Jurkat, Clone E6-1 (cell line): ENCODE results near the gene TEKTIP1.

Experiments used
- DNase-seq: peaks from one replicate; pipeline ENCODE4 v3.0.0-alpha.2; 2011; ENCODE audit warnings: low read depth, low spot score
- H3K4me3 ChIP-seq: 2 replicates; pipeline ENCODE4 v1.5.1; 2011; ENCODE audit warnings: mild to moderate bottlenecking, low read length, control low read depth, moderate library complexity

The TEKTIP1 gene

DNA sequence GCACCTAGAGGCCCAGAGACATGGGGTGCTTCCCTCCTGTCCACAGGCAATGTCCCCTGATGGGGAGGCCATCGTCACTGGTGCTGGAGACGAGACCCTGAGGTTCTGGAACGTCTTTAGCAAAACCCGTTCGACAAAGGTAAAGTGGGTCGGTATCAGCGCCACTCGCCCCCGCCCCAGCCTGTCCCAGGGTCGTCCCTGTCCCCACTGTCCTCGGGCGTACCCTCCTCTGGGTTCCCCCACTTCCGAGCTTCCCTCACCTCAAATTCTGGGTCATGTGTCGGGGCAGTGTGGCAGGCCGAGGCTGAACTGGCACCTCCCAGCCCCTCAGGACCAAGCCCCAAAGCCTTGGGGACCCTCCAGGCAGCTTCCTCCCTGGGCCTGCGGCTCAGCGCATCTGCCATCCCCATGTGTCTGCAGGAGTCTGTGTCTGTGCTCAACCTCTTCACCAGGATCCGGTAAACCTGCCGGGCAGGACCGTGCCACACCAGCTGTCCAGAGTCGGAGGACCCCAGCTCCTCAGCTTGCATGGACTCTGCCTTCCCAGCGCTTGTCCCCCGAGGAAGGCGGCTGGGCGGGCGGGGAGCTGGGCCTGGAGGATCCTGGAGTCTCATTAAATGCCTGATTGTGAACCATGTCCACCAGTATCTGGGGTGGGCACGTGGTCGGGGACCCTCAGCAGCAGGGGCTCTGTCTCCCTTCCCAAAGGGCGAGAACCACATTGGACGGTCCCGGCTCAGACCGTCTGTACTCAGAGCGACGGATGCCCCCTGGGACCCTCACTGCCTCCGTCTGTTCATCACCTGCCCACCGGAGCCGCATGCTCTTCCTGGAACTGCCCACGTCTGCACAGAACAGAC is 4.4 kb upstream of the TEKTIP1 start:
- H3K4me3 ChIP-seq = no peak overlapping the region
- DNase-seq = no peak

DNA sequence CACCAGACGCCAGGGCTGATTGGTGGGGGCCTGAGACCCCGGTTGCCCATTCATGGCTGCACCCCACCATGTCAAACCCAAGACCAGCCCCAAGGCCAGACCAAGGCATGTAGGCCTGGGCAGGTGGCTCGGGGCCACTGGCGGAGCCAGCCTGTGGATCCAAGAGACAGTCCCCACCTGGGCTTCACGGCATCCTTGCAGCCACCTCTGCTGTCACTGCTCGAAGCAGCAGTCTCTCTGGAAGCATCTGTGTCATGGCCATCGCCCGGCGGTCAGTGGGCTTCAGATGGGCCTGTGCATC is 3.8 kb upstream of the TEKTIP1 start:
- DNase-seq = no peak
- H3K4me3 ChIP-seq = no peak overlapping the region

DNA sequence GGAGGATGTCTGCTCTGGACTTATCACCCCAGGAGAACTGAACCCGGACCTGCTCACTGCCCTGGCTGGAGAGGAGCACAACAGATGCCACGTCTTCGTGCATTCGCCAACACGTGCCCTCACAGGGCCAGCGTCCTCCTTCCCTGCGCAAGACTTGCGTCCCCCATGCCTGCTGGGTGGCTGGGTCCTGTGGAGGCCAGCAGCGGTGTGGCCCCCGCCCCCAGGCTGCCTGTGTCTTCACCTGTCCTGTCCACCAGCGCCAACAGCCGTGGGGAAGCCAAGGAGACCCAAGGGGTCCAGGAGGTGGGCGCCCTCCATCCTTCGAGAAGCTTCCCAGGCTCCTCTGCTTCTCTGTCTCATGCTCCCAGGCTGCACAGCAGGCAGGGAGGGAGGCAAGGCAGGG is 3.4 kb upstream of the TEKTIP1 start:
- no peak for DNase-seq
- H3K4me3 ChIP-seq = no peak overlapping the region

DNA sequence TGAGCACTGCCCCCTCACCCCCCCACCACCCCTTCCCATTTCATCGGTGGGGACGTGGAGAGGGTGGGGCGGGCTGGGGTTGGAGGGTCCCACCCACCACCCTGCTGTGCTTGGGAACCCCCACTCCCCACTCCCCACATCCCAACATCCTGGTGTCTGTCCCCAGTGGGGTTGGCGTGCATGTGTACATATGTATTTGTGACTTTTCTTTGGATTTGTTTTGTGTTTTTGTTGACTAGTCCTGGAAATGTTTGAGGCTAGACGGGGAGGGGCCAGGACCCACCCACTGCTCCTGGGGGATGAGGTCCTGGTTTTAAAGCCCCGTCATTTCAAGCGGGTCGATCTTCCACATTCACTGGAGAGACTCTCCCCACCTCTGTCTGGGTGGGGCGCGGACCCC is 3.0 kb upstream of the TEKTIP1 start:
- DNase-seq = no peak
- H3K4me3 ChIP-seq = no peak overlapping the region

DNA sequence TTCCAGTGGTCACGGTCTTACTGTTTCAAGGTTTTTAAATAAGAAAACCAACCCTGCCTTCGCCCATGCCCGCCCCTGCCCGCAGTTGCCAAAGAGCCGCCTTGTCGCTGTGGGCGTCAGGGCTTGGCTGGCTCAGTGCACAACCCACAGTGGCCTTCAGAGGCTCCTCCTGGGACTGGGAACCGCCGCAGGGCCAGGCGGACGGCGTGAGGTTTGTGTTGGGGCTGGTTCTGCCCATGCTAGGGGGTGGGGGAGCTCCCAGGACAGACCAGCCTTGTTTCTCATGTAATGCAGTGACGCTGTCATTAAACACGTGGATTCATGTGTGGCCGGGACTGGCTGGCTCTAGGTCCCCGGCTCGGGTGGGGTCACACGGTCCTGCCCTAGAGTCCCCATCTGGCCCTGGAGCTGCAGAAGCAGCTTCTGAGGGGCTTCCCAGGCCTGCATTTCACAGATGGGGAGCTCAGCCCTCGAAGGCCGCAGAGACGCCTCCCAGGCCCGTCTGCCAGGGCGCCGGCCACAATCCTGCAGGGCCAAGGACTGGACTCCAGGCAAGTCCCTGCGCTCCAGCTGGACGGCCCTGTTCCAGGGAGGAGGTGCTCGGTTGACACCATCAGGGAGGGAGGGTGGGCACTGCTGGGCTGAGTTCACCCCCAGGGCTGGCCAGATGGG is 2.4 kb upstream of the TEKTIP1 start:
- H3K4me3 ChIP-seq = no peak overlapping the region
- no peak for DNase-seq

DNA sequence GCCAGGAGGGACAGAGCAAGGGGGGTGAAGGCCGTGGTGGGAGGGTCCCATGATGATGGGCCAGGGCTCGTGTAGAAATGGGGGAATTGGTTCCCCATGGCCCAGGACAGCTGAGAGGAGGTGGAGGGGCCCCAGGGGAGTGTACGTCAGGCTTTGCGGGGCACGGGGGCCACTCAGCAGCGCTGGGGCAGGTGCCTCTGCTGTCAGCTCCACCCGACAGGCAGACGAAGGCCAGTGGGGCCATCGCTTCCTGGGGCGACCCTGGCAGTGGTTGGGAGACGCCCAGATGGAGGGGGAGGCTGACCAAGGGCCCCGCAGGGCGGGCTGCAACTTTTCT is 1.9 kb upstream of the TEKTIP1 start:
- no peak for DNase-seq
- no peak overlapping the region for H3K4me3 ChIP-seq

DNA sequence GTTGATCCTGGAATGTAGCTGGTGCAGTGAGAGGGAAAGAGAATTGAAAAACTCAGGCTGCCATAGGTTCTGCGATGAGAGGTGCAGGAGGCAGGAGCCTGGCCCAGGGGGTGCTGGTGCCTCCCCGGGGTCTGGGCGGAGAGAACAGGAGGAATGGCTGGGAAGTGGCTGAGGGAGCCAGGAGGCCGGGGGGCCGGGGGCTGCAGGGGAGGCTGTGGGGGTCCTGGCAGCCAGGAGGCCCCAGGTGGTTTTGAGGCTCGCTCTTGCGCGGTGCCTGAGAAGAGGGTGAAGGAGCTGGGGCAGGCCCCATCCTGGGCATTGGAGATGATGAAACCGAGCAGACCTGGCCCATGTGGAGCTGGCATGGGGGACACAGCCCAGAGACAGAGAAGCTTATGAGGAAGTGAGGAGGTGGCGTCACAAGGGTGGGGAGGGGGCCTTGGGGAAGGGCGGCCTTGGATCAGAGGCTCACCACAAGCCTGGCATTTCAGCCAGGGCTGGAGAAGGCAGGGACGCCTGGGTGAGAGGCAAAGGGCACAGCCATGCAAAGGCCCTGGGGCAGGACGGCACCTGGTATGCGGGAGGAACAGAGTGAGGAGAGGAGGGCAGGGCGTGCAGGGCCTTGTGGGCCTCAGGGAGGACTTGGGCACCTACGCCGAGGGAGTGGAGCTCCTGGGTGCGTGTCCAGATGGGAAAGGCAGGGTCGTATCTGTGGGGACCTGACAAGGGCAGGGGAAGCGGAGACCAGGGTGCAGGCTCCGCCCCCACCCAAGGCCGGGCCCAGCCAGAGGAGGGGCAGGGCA is 1.3 kb upstream of the TEKTIP1 start:
- DNase-seq = no peak
- H3K4me3 ChIP-seq = no peak overlapping the region

DNA sequence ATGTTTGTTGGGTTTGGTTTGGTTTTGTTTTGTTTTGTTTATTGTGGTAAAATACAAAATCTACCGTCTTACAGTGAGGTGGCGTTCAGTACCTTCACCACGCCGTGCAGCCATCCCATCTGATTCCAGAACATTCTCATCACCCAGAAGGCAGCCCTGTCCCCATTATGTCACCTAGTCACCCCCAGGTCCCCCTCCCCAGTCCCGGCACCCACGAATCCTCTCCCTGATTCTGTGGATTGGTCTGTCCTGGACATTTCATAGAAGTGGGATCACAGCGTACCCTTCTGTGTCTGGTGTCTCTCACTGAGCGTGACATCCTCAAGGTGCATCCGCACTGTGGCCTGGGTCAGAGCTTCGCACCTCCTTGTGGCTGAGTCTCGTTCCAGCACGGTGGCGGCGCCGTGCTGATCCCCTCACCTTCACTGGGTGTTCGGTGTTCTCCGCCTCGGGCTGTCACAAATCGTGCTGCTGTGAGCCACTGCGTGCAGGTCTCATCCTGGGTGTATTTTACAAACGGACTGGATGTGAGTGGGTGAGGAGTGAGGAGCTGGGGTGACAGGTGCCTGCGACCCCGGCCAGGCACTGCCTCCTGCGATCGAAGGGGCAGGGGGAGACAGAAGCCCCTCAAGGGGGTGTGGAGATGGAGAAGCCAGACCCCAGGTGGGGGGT is 580 bp upstream of the TEKTIP1 start:
- H3K4me3 ChIP-seq = no peak overlapping the region
- DNase-seq = no peak

DNA sequence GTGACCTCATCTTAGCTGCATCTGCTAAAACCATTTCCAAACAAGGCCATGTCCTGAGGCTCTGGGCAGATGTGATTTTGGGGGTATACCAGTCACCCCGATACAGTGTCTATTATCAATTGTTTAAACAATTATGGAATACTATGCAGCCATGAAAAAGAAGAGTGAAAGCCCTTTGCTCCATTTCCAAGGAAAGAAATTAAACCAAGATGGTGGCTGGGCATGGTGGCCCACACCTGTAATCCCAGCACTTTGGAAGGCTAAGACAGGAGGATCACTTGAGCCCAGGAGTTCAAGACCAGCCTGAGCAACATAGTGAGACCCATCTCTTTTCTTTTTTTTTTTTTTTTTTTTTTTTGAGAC is 763 bp downstream of the TEKTIP1 start:
- no peak overlapping the region for H3K4me3 ChIP-seq
- DNase-seq = no peak

DNA sequence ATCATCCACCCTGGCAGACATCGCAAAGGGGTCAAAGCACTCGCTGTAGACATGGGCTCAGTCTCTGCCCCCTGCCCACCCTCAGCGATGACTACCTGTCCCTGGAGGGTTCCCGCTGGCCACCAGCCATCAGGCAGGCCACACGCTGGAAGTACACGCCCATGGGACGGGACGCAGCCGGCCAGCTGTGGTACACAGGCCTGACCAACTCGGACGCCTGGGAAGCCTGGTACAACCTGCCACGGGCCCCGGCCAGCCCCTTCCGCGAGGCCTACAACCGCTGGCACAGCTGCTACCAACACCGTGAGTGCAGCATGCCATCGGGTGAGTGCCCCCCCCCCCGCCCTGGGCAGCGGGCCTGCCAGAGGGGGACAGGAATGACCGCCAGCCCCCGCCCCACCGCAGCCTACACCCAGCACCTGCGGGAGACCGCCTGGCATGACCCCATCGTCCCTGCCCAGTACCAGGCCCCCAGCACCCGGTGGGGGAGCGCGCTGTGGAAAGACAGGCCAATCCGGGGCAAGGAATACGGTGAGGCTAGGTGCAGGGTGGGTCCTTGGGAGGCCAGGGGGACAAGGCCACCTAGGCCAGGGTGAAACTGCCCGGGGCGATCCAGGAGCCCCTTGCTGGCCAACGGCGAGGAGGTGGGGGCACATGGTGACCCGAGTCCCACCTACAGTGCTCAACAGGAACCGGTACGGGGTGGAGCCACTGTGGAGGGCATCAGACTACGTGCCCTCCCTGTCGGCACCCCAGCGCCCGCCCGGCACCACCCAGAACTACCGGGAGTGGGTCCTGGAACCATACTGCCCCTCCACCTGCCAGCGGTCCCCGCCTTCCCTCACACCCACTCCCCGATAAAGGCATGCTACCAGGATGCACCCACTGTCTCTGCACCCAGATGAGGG is 4.4 kb downstream of the TEKTIP1 start:
- no peak for DNase-seq
- no peak overlapping the region for H3K4me3 ChIP-seq

DNA sequence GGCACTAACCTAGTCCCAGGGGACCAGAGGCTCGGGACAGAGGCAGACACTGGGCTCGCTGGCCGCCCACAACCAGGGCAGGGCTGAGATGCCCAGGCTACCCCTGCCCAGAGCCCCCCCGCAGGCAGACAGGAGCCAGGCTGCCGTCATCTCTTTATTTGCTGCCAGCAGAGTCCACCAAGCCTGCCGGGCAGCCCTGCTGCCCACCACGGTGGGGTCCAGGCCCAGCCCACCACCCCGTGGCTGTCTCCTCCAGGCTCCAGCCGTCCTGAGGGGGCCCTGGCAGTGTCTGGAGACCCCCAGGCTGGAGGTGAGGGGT is 5.0 kb downstream of the TEKTIP1 start:
- H3K4me3 ChIP-seq = no peak overlapping the region
- no peak for DNase-seq

DNA sequence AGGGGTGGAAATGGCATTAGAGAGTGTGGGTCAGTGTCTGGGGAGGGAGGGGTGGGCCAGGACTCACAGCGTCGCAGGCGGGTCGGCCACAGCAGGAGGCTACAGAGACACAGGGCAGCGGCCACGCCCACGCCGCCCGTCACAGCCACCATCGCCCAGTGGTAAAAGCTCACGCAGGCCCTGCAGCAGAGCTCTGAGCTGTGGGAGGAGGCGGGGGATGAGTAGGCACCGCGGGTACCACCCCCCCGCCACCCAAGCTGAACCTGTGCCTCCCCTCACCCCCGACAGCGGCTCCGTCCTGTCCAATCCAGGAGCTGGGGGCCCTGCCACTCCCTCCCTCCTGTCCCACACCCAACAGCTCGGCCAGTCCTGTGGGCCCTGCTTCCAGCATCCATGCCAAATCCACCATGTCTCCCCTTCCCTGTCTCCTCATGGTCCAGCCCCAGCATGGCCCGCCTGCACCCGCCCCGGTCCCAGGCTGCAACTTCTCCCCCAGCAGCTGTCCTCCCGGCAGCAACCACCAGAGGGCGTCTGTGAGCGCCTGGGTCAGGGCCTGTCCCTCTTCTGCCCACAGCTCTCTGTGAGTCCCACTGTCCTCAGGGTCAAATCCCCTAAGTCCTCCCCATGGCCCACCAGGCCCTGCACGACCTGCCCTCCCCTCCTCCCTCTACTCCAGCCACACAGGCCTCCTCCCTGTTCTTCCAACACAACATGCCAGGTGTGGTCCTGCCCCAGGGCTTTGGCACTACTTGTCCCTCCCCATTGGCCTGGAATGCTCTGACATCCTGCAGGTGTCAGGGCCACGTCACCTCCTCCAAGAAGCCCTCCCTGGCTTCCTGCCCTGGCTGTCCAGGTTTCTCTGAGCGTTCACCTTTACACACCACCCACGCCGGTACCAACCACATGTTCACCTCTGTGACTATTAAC is 6.0 kb downstream of the TEKTIP1 start:
- peak; percentile 7 for DNase-seq
- H3K4me3 ChIP-seq = no peak overlapping the region

DNA sequence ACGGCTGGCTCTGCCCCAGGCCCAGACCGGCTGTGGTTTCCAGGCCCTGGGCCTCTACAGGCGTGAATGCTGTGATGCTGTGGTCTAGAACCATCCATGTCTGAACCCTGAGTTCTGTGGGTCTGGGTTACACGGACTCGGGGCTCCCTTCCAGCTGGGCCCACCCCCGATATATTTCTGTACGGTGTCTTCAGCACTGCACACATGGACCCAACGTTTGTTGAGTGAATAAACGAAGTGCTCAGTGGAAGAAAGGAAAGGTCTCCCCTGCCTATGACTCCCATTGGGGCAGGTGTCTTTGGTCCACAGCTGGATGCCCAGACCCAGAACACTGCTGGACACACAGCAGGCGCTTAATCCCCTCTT is 6.7 kb downstream of the TEKTIP1 start:
- no peak overlapping the region for H3K4me3 ChIP-seq
- no peak for DNase-seq

DNA sequence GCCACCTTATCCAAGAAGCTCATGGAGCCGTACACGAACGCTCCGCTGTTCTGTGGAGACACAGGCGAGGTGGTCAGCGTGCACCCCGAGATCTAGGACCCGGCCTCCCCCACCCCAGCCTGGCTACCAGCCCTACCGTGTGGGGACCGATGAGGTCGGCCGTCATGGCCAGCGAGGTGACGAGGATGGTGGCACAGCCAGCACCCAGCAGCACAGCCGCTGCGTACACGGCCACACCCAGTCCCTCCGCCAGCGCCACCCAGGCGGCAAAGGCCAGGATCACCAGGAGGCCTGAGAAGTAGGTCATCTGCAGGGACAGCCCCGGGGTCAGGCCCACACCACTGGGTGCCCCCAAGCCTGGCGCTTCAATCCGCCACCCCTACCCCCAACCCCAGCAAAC is 7.1 kb downstream of the TEKTIP1 start:
- DNase-seq = no peak
- no peak overlapping the region for H3K4me3 ChIP-seq

DNA sequence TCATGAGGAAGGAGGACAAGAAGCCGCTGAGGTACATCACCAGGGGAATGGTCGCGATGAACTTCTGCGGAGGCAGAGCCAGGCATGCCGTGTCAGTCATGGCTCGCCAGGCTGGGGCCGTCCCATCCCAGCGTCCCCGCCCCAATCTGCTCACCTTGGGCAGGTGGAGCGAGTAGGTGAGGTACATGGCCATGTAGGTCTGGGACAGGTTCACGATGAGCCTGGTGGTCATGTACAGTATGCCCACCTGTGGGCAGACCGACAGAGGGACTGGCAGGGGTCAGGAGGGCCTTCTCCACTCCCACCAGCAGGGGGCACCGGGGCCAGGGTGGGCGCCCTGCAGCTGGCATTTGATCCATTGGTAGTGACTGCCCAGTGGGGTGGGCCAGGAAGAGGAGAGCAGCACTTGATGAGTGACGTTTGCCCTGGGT is 8.3 kb downstream of the TEKTIP1 start:
- DNase-seq = no peak
- H3K4me3 ChIP-seq = no peak overlapping the region

DNA sequence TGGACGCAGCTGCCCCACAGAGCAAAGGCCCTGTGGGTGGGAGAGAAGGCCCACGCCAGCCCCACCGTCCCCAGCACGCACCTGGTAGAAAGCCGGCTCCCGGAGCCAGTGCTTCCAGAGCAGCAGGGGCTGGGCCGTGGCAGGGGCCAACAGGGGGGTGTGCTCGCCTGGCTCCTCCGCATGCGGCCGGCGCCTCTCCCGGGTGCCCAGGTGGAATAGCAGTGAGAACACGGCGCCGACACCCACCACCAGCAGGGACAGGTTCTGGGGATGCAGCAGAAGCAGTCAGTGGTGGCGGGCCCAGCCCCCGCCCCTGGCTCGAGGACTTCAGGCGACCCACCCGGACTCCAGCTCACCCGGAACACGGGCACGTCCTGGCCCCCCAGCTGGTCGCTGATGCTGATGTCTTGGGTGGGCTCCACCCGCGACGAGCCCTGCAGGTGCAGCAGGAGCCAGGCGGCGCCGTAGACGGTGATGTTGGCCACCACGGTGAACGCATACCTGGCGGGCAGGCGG is 8.9 kb downstream of the TEKTIP1 start:
- H3K4me3 ChIP-seq = no peak overlapping the region
- DNase-seq = no peak

DNA sequence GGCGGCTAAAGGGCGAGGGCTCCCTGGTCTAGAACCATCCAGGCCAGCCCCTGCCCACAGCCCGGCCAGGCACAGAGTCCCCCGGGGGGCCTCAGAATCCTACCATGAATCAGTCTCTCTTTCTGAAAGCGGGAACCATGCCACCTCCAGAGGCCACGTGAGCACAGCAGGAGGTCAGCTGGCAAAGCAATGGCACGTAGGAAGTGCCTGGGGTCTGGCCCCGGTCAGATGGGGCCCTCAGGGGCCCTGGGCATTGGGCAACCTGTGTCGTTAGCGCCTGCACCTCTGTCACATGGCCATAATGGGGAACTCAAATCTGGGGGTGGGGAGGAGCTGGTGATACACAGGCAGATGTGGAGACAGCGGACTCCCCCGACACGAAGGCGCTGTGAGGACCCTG is 9.6 kb downstream of the TEKTIP1 start:
- no peak for DNase-seq
- no peak overlapping the region for H3K4me3 ChIP-seq

DNA sequence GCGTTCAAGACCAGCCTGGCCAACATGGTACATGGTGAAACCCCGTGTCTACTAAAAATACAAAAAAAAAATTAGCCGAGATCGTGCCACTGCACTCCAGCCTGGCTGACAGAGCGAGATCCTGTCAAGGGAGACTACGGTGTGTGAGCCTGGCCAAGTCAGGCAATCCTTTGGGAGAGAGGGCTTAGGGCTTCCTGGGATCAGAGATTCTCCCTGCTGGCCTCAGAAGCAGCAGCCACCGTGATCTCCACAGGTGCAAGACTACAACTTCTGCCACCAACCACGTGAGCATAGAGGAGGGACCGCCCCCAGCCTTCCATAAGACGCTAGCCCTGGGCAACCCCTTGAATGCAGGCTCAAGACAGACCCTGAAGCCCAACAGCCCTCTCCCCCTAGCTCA is 10.8 kb downstream of the TEKTIP1 start:
- no peak for DNase-seq
- H3K4me3 ChIP-seq = no peak overlapping the region
